ENCODE data around the gene NRG4. TPM values are rescaled to one million over a fixed set of nuclear protein-coding genes. Genes with fewer than 3 reads are reported as not detected.
"Not testable (repeated sequence)": the region's sequence is repeated elsewhere in the genome, so short reads cannot be mapped to it uniquely, and the experiment has no call there.

NRG4 gene
- total RNA-seq, 1 experiment from 2014 or later = not detected

GRCh38 chr15:75994220-75994619, 18.0 kb downstream of the NRG4 start:
- no peak for DNase-seq (ENCODE audit: low read depth)

- DNase-seq (ENCODE audit: low read depth) = no peak
These were observed 19.3 kb downstream of the NRG4 start for GRCh38 chr15:75992897-75993296.

GRCh38 chr15:75989875-75990274, 22.3 kb downstream of the NRG4 start:
- DNase-seq (ENCODE audit: low read depth) = no peak

GRCh38 chr15:75989045-75989444, 23.2 kb downstream of the NRG4 start:
- no peak for DNase-seq (ENCODE audit: low read depth)

- no peak for DNase-seq (ENCODE audit: low read depth)
These were observed 26.3 kb downstream of the NRG4 start for GRCh38 chr15:75985971-75986370.

GRCh38 chr15:75984706-75985105, 27.5 kb downstream of the NRG4 start:
- DNase-seq (ENCODE audit: low read depth) = not testable (repeated sequence)

- peak; percentile 5 for DNase-seq (ENCODE audit: low read depth)
These were observed 29.8 kb downstream of the NRG4 start for GRCh38 chr15:75982468-75982867.

- DNase-seq (ENCODE audit: low read depth) = no peak
These were observed 30.9 kb downstream of the NRG4 start for GRCh38 chr15:75981149-75981815.

- DNase-seq (ENCODE audit: low read depth) = not testable (repeated sequence)
These were observed 35.5 kb downstream of the NRG4 start for GRCh38 chr15:75976766-75977165.

- DNase-seq (ENCODE audit: low read depth) = peak; percentile 47
These were observed 46.2 kb downstream of the NRG4 start for GRCh38 chr15:75966073-75966472.

GRCh38 chr15:75961331-75961730, 50.9 kb downstream of the NRG4 start:
- no peak for DNase-seq (ENCODE audit: low read depth)

- DNase-seq (ENCODE audit: low read depth) = no peak
These were observed 56.5 kb downstream of the NRG4 start for GRCh38 chr15:75955720-75956119.

- no peak for DNase-seq (ENCODE audit: low read depth)
These were observed 59.7 kb downstream of the NRG4 start for GRCh38 chr15:75952525-75952924.

GRCh38 chr15:75948761-75949296, 63.4 kb downstream of the NRG4 start:
- no peak for DNase-seq (ENCODE audit: low read depth)

- DNase-seq (ENCODE audit: low read depth) = peak; percentile 56
These were observed 65.1 kb downstream of the NRG4 start for GRCh38 chr15:75947092-75947491.

GRCh38 chr15:75945953-75946352, 66.3 kb downstream of the NRG4 start:
- DNase-seq (ENCODE audit: low read depth) = no peak

- DNase-seq (ENCODE audit: low read depth) = peak; percentile 26
These were observed 68.5 kb downstream of the NRG4 start for GRCh38 chr15:75943713-75944215.

GRCh38 chr15:75943246-75943645, 69.0 kb downstream of the NRG4 start:
- DNase-seq (ENCODE audit: low read depth) = no peak

GRCh38 chr15:75942464-75942863, 69.8 kb downstream of the NRG4 start:
- DNase-seq (ENCODE audit: low read depth) = no peak

- no peak for DNase-seq (ENCODE audit: low read depth)
These were observed 81.4 kb downstream of the NRG4 start for GRCh38 chr15:75930866-75931265.

- no peak for DNase-seq (ENCODE audit: low read depth)
These were observed 82.2 kb downstream of the NRG4 start for GRCh38 chr15:75929799-75930565.

GRCh38 chr15:75928680-75929608, 83.3 kb downstream of the NRG4 start:
- no peak for DNase-seq (ENCODE audit: low read depth)

Measured in M059J (cell line).